ENCODE measurements around the gene ENTPD2. TPM values are rescaled to one million over a fixed set of nuclear protein-coding genes. Genes with fewer than 3 reads are reported as not detected.

Gene ENTPD2
- total RNA-seq, 1 experiment from 2014 or later = 32.5 TPM

- H3K4me2 ChIP-seq (ENCODE audit: low read length) = no peak overlapping the region
- no peak overlapping the region for H3K9ac ChIP-seq (ENCODE audit: low read length)
- H4K20me1 ChIP-seq (ENCODE audit: insufficient read depth) = no peaks in the 10 kb centered on the region
- H3K36me3 ChIP-seq (ENCODE audit: control insufficient read depth in 1 of 2, insufficient read depth in 2 of 2, low read length in 2 of 2) = peaks cover 19 to 27% of the 10 kb centered on the region in 2 experiments; a peak in 3 of 4 replicates
- H3K9me2 ChIP-seq (ENCODE audit: insufficient read depth) = no peaks in the 10 kb centered on the region
- TF ChIP-seq CEBPB (IDR thresholded peaks at IDR 0.05; ENCODE audit: low read depth) (no peak), CBX3 (IDR thresholded peaks at IDR 0.05; ENCODE audit: low read depth) (no peak), EGR1 (IDR thresholded peaks at IDR 0.05; ENCODE audit: low read depth) (no peak), RAD21 (IDR thresholded peaks at IDR 0.05; ENCODE audit: low read depth) (no peak), ZNF274 (IDR thresholded peaks at IDR 0.05; ENCODE audit: low read depth, low read length) (no peak), ELF1 (IDR thresholded peaks at IDR 0.05; ENCODE audit: borderline replicate concordance, low read depth) (no peak), SRF (IDR thresholded peaks at IDR 0.05; ENCODE audit: low read depth) (no peak), SIN3A (IDR thresholded peaks at IDR 0.05; ENCODE audit: low read depth) (no peak), POLR2AphosphoS5 (IDR thresholded peaks at IDR 0.05; ENCODE audit: low read depth, low read length) (no peak), REST (IDR thresholded peaks at IDR 0.05; ENCODE audit: low read depth) (no peak), EZH2phosphoT487 (IDR thresholded peaks at IDR 0.05; ENCODE audit: borderline replicate concordance) (no peak), EZH2 (IDR thresholded peaks at IDR 0.05) (no peak), POLR2A (IDR thresholded peaks at IDR 0.05; ENCODE audit: borderline replicate concordance, extremely low read depth, insufficient read depth, insufficient read length) (no peak), YY1 (IDR thresholded peaks at IDR 0.05; ENCODE audit: extremely low read depth, insufficient replicate concordance, low read depth, low read length) (no peak), TCF7L2 (IDR thresholded peaks at IDR 0.05; ENCODE audit: borderline replicate concordance, extremely low read depth, insufficient read depth, insufficient read length) (no peak)
- TF ChIP-seq, protein P1, sequence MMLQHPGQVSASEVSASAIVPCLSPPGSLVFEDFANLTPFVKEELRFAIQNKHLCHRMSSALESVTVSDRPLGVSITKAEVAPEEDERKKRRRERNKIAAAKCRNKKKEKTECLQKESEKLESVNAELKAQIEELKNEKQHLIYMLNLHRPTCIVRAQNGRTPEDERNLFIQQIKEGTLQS (IDR thresholded peaks at IDR 0.05) = no peak
- TF ChIP-seq, protein P2, sequence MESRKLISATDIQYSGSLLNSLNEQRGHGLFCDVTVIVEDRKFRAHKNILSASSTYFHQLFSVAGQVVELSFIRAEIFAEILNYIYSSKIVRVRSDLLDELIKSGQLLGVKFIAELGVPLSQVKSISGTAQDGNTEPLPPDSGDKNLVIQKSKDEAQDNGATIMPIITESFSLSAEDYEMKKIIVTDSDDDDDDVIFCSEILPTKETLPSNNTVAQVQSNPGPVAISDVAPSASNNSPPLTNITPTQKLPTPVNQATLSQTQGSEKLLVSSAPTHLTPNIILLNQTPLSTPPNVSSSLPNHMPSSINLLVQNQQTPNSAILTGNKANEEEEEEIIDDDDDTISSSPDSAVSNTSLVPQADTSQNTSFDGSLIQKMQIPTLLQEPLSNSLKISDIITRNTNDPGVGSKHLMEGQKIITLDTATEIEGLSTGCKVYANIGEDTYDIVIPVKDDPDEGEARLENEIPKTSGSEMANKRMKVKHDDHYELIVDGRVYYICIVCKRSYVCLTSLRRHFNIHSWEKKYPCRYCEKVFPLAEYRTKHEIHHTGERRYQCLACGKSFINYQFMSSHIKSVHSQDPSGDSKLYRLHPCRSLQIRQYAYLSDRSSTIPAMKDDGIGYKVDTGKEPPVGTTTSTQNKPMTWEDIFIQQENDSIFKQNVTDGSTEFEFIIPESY (IDR thresholded peaks at IDR 0.05; ENCODE audit: extremely low read depth, insufficient replicate concordance, low read length) = no peak
- TF ChIP-seq, protein P3, sequence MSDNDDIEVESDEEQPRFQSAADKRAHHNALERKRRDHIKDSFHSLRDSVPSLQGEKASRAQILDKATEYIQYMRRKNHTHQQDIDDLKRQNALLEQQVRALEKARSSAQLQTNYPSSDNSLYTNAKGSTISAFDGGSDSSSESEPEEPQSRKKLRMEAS (IDR thresholded peaks at IDR 0.05) = no peak
- ATAC-seq = no peak
- peaks cover 5 to 9% of the 10 kb centered on the region in 2 experiments; a peak in 3 of 4 replicates for H3K4me1 ChIP-seq (ENCODE audit: control insufficient read depth in 1 of 2, insufficient read depth in 2 of 2, low read length in 2 of 2)
- no peaks in the 10 kb centered on the region for H3K9me3 ChIP-seq (ENCODE audit: control insufficient read depth in 1 of 2, insufficient read depth in 1 of 2, low read depth in 1 of 2, low read length in 2 of 2)
- no peak for DNase-seq (ENCODE audit: low read depth, low spot score)
- intact Hi-C loops (cut with micrococcal nuclease) = no loop called here
- BruUV-seq (replicated peaks) = no TSS peak
- no peaks in the 10 kb centered on the region for H3K79me2 ChIP-seq (ENCODE audit: insufficient read depth, low read length)
- CTCF ChIA-PET = interaction anchor here (1.2 kb wide), 1 partner anchor 11 kb away, joined by 4 read pairs; no protein-coding TSS in a partner anchor
- POLR2A ChIA-PET = no interaction called here
- no peak overlapping the region for H3K27ac ChIP-seq (ENCODE audit: low read depth, low read length)
- no peak overlapping the region for H2AFZ ChIP-seq (ENCODE audit: low read depth, low read length, poor library complexity, severe bottlenecking)
- RAD21 ChIA-PET (ENCODE audit: low non-redundant PET in 1 of 2, low total read pairs in 2 of 2, uncharacterized antibody in 2 of 2, unreplicated experiment in 2 of 2) = no interaction called here
- no peaks in the 10 kb centered on the region for H3K27me3 ChIP-seq (ENCODE audit: insufficient read depth, low read length)
- H3K4me3 ChIP-seq (replicated peaks in 1 of 2; ENCODE audit: low read depth in 1 of 2, low read length in 2 of 2) = no peak overlapping the region
These were observed 35.9 kb downstream of the ENTPD2 start for GRCh38 chr9:137017791-137018497.

Data from HCT116 (cell line).